Dendritic cell treated with granulocyte-macrophage colony-stimulating factor and Interleukin-4, amounts not matched to agents 40 ng/mL and 50 ng/mL, for 4 days (primary cell): ENCODE measurements around the gene KLHL11.
"Not testable (repeated sequence)": the region's sequence is repeated elsewhere in the genome, so short reads cannot be mapped to it uniquely, and the experiment has no call there.

Source experiments
- H3K27ac Mint-ChIP-seq: one replicate; pipeline ENCODE4 v1.8.0; 2022; ENCODE audit warnings: mild to moderate bottlenecking, mixed read lengths
- H3K27me3 Mint-ChIP-seq: one replicate; pipeline ENCODE4 v1.8.0; 2022; ENCODE audit warnings: mild to moderate bottlenecking, mixed read lengths
- H3K36me3 Mint-ChIP-seq: one replicate; pipeline ENCODE4 v1.8.0; 2022; ENCODE audit warnings: low read depth, mixed read lengths
- H3K4me1 Mint-ChIP-seq: one replicate; pipeline ENCODE4 v1.8.0; 2022; ENCODE audit warnings: low read depth, mixed read lengths
- H3K4me3 Mint-ChIP-seq: one replicate; pipeline ENCODE4 v1.8.0; 2022; ENCODE audit warnings: mild to moderate bottlenecking, moderate library complexity, mixed read lengths
- H3K9me3 Mint-ChIP-seq: one replicate; pipeline ENCODE4 v1.8.0; 2022; ENCODE audit warnings: mixed read lengths
- intact Hi-C: fragments of 100-400 bp; cut with micrococcal nuclease; formaldehyde crosslinking; loops from one replicate; pipeline ENCODE4 v1.15.0; 2022

Gene KLHL11

GRCh38 chr17:41901646-41902045, 36.4 kb upstream of the KLHL11 start:
- no peak overlapping the region for H3K4me3 Mint-ChIP-seq
- no peaks in the 10 kb centered on the region for H3K9me3 Mint-ChIP-seq
- no peak overlapping the region for H3K27ac Mint-ChIP-seq
- H3K36me3 Mint-ChIP-seq = peaks cover 100% of the 10 kb centered on the region
- H3K27me3 Mint-ChIP-seq = no peaks in the 10 kb centered on the region
- intact Hi-C loops = no loop called here
- H3K4me1 Mint-ChIP-seq = no peaks in the 10 kb centered on the region

- H3K36me3 Mint-ChIP-seq = peaks cover 100% of the 10 kb centered on the region
Measured at GRCh38 chr17:41896726-41897125, 31.5 kb upstream of the KLHL11 start.

GRCh38 chr17:41895617-41896016, 30.4 kb upstream of the KLHL11 start:
- Mint-ChIP-seq H3K36me3 (peaks cover 98% of the 10 kb centered on the region), H3K4me1 (no peaks in the 10 kb centered on the region), H3K27ac (no peak overlapping the region), H3K27me3 (no peaks in the 10 kb centered on the region), H3K4me3 (no peak overlapping the region), H3K9me3 (no peaks in the 10 kb centered on the region)
- intact Hi-C loops = no loop called here

More at GRCh38 chr17:41896726-41897125, 31.5 kb upstream of the KLHL11 start:
- intact Hi-C loops = no loop called here
- Mint-ChIP-seq H3K4me1 (no peaks in the 10 kb centered on the region), H3K9me3 (no peaks in the 10 kb centered on the region), H3K27ac (no peak overlapping the region), H3K4me3 (no peak overlapping the region), H3K27me3 (no peaks in the 10 kb centered on the region)

- peaks cover 97% of the 10 kb centered on the region for H3K36me3 Mint-ChIP-seq
- H3K27ac Mint-ChIP-seq = no peak overlapping the region
- no peaks in the 10 kb centered on the region for H3K4me1 Mint-ChIP-seq
- H3K27me3 Mint-ChIP-seq = no peaks in the 10 kb centered on the region
- no peak overlapping the region for H3K4me3 Mint-ChIP-seq
- intact Hi-C loops = no loop called here
- no peaks in the 10 kb centered on the region for H3K9me3 Mint-ChIP-seq
Measured at GRCh38 chr17:41894791-41895331, 29.6 kb upstream of the KLHL11 start.

- no peak overlapping the region for H3K4me3 Mint-ChIP-seq
- no peaks in the 10 kb centered on the region for H3K9me3 Mint-ChIP-seq
- H3K36me3 Mint-ChIP-seq = peaks cover 91% of the 10 kb centered on the region
- H3K27me3 Mint-ChIP-seq = no peaks in the 10 kb centered on the region
- no peak overlapping the region for H3K27ac Mint-ChIP-seq
- peaks cover 6% of the 10 kb centered on the region for H3K4me1 Mint-ChIP-seq
- intact Hi-C loops = no loop called here
Measured at GRCh38 chr17:41893384-41893783, 28.2 kb upstream of the KLHL11 start.

- intact Hi-C loops = no loop called here
- H3K27ac Mint-ChIP-seq = no peak overlapping the region
- H3K4me1 Mint-ChIP-seq = peaks cover 12% of the 10 kb centered on the region
- H3K4me3 Mint-ChIP-seq = no peak overlapping the region
- no peaks in the 10 kb centered on the region for H3K9me3 Mint-ChIP-seq
- H3K36me3 Mint-ChIP-seq = peaks cover 91% of the 10 kb centered on the region
- H3K27me3 Mint-ChIP-seq = no peaks in the 10 kb centered on the region
Measured at GRCh38 chr17:41892021-41892376, 26.8 kb upstream of the KLHL11 start.

GRCh38 chr17:41891135-41892020, 26.2 kb upstream of the KLHL11 start:
- H3K27me3 Mint-ChIP-seq = no peaks in the 10 kb centered on the region
- intact Hi-C loops = no loop called here
- no peak overlapping the region for H3K4me3 Mint-ChIP-seq

GRCh38 chr17:41888332-41888965, 23.2 kb upstream of the KLHL11 start:
- Mint-ChIP-seq H3K27ac (no peak overlapping the region), H3K36me3 (peaks cover 91% of the 10 kb centered on the region), H3K4me1 (peaks cover 12% of the 10 kb centered on the region), H3K4me3 (no peak overlapping the region), H3K9me3 (no peaks in the 10 kb centered on the region), H3K27me3 (no peaks in the 10 kb centered on the region)
- intact Hi-C loops = no loop called here

More at GRCh38 chr17:41891135-41892020, 26.2 kb upstream of the KLHL11 start:
- Mint-ChIP-seq H3K36me3 (peaks cover 91% of the 10 kb centered on the region), H3K27ac (no peak overlapping the region), H3K9me3 (no peaks in the 10 kb centered on the region), H3K4me1 (peaks cover 12% of the 10 kb centered on the region)

GRCh38 chr17:41885733-41886132, 20.5 kb upstream of the KLHL11 start:
- Mint-ChIP-seq H3K9me3 (no peaks in the 10 kb centered on the region), H3K36me3 (peaks cover 93% of the 10 kb centered on the region), H3K4me3 (no peak overlapping the region), H3K27ac (no peak overlapping the region), H3K27me3 (no peaks in the 10 kb centered on the region), H3K4me1 (peaks cover 23% of the 10 kb centered on the region)
- intact Hi-C loops = no loop called here

- no peaks in the 10 kb centered on the region for H3K9me3 Mint-ChIP-seq
- no peak overlapping the region for H3K27ac Mint-ChIP-seq
- peaks cover 100% of the 10 kb centered on the region for H3K36me3 Mint-ChIP-seq
Measured at GRCh38 chr17:41882756-41883155, 17.5 kb upstream of the KLHL11 start.

GRCh38 chr17:41880130-41880529, 14.9 kb upstream of the KLHL11 start:
- intact Hi-C loops = no loop called here
- no peaks in the 10 kb centered on the region for H3K9me3 Mint-ChIP-seq
- no peak overlapping the region for H3K27ac Mint-ChIP-seq
- peaks cover 12% of the 10 kb centered on the region for H3K4me1 Mint-ChIP-seq
- peaks cover 100% of the 10 kb centered on the region for H3K36me3 Mint-ChIP-seq
- no peaks in the 10 kb centered on the region for H3K27me3 Mint-ChIP-seq
- no peak overlapping the region for H3K4me3 Mint-ChIP-seq

More at GRCh38 chr17:41882756-41883155, 17.5 kb upstream of the KLHL11 start:
- no peaks in the 10 kb centered on the region for H3K27me3 Mint-ChIP-seq
- H3K4me1 Mint-ChIP-seq = peaks cover 12% of the 10 kb centered on the region
- intact Hi-C loops = no loop called here
- no peak overlapping the region for H3K4me3 Mint-ChIP-seq

GRCh38 chr17:41874293-41874670, 9.1 kb upstream of the KLHL11 start:
- H3K4me3 Mint-ChIP-seq, H3K27ac Mint-ChIP-seq, H3K27me3 Mint-ChIP-seq, H3K9me3 Mint-ChIP-seq, H3K4me1 Mint-ChIP-seq, intact Hi-C loops: not testable (repeated sequence)
- peaks cover 100% of the 10 kb centered on the region for H3K36me3 Mint-ChIP-seq

- peaks cover 100% of the 10 kb centered on the region for H3K36me3 Mint-ChIP-seq
- no peak overlapping the region for H3K4me3 Mint-ChIP-seq
- H3K9me3 Mint-ChIP-seq = no peaks in the 10 kb centered on the region
- no peaks in the 10 kb centered on the region for H3K4me1 Mint-ChIP-seq
- intact Hi-C loops = no loop called here
- H3K27ac Mint-ChIP-seq = no peak overlapping the region
- no peaks in the 10 kb centered on the region for H3K27me3 Mint-ChIP-seq
Measured at GRCh38 chr17:41873559-41874292, 8.5 kb upstream of the KLHL11 start.

- Mint-ChIP-seq H3K9me3 (no peaks in the 10 kb centered on the region), H3K27ac (no peak overlapping the region), H3K4me3 (no peak overlapping the region), H3K4me1 (no peaks in the 10 kb centered on the region), H3K36me3 (peaks cover 100% of the 10 kb centered on the region), H3K27me3 (no peaks in the 10 kb centered on the region)
- intact Hi-C loops = no loop called here
Measured at GRCh38 chr17:41871789-41872188, 6.6 kb upstream of the KLHL11 start.
